Dermis microvascular lymphatic vessel endothelial cell (primary cell): ENCODE results near the gene KRTAP5-3. TPM values are rescaled to one million over a fixed set of nuclear protein-coding genes. Genes with fewer than 3 reads are reported as not detected.
A peak's percentile ranks its signal among the peaks of the same experiment; 100 is the strongest.
"Not testable (repeated sequence)": the region's sequence is repeated elsewhere in the genome, so short reads cannot be mapped to it uniquely, and the experiment has no call there.

ENCODE experiments used
- DNase-seq, 2 donors: peaks; one replicate each; pipeline versions ENCODE4 v3.0.0 to v3.0.0-alpha.2; 2010; ENCODE audit warnings: low read depth in 2 of 2
- total RNA-seq: library from RNA; depleted of rRNA; stranded (reverse); fragments of >200 nt; gene quantifications from 2 replicates; pipeline ENCODE4 v1.2.1, GENCODE V29; 2014

The KRTAP5-3 gene
- total RNA-seq, 1 donor from 2014 or later: not detected

- DNase-seq: not testable (repeated sequence)
These were observed 25.4 kb downstream of the KRTAP5-3 start for GRCh38 chr11:1582909-1583308.

GRCh38 chr11:1581976-1582375 is 26.3 kb downstream of the KRTAP5-3 start:
- no peak for DNase-seq

GRCh38 chr11:1576825-1577224 is 31.4 kb downstream of the KRTAP5-3 start:
- no peak for DNase-seq

DNA sequence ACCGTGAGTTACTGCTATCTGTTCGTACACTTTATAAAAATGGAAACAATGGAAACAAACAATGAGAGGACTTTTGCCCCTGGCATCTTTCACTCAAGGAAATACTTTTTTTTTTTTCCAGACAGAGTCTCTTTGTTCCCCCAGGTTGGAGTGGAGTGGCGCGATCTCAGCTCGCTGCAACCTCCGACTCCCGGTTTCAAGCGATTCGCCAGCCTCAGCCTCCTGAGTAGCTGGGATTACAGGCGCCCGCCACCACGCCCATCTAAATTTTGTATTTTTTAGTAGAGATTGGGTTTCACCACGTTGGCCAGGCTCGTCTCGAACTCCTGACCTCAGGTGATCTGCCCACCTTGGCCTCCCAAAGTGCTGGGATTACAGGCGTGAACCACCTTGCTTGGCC is 32.5 kb downstream of the KRTAP5-3 start:
- DNase-seq: not testable (repeated sequence)

GRCh38 chr11:1574933-1575242 is 33.4 kb downstream of the KRTAP5-3 start:
- no peak for DNase-seq

GRCh38 chr11:1574238-1574932 is 33.9 kb downstream of the KRTAP5-3 start:
- peak in 1 of 2 donors; percentile 45 for DNase-seq

- DNase-seq: no peak
These were observed 34.4 kb downstream of the KRTAP5-3 start for GRCh38 chr11:1573903-1574237.

DNA sequence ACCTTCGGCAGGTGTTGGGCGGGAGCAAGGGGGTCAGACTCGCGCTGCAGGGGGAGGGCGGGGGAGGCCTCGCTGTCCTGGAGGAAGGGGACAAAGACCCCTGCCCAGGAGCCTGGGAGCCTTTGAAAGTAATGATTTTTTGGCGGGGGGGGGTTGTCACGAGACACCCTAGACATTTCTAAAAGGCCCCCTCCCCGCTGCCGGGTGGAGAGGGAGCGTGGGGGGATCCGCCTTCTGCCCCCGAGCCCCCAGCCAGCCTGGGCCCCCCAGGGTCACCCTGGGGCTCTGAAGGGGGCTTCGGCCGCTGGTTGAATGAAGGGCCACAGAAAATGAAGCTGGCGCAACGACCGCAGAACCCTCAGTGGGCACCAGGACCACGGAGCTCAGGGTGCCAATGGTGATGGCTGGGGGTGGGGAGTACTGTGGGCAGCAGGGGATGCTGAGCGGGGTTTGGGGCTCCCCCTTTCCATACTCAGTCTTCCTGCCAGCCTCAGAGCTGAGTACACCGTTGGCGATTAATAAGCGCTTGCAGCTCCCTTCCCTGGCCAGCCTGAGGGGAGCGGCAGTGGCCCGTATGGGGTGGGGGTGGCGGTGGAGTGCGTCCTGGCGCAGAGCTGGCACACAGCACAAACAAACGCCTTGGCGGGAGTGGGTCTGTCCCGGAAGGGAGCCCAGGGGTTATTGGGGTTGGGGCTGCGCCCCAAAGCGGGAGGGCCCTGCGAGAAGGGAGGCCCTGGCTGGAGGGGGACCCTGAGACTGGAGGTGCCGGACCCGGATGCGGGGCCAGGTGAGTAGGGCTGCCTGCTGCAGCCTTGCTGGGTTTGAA is 35.0 kb downstream of the KRTAP5-3 start:
- no peak for DNase-seq

DNA sequence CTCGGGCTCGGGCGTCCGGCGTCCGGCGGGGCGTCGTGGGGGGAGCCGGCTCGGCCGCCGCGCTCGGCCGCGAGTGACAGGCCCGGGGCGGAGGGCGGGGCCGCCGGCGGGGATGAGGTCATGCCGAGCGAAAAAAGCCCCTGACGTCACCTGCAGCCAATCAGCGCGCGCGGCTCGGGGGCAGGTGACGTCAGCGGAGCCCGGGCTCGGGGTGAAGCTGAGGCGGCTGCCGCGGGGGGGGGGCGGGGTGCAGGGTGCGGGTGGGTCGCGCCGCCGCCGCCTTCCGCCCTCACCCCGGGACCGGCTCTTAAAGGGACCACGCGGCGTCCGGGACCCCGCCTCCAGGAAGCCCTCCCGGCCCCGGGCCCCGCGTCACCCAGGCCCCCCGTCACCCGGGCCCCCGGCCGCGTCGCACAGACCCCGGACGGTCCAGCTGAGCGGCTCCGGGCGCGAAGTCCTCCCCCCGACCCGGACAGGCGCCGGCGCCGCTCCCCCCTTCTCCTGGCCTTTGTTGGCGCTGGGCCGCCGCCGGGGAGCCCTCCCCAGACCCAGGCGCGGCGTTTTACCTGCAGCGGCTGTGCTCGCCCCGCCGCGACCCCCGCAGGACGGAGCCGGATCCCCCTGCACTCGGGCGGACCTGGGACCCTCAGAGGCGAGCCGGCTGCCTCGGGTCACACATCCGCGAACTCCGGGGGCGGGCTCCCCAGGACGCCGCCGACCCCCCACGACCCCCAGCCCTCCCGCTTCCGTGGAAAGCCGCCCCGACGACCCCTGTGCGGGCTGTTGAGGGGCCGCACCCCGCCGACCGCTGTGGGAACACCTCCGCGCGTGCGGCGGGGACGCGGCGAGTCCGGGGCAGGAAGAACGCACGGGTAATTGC is 35.8 kb downstream of the KRTAP5-3 start, which contains the start of gene DUSP8:
Gene DUSP8, minus strand, starts transcription at position 75 of the 880 bp plus-strand sequence. CDS start 6,445 bp downstream, outside the sequence.
- DNase-seq: peak; percentile 64 to 89

DNA sequence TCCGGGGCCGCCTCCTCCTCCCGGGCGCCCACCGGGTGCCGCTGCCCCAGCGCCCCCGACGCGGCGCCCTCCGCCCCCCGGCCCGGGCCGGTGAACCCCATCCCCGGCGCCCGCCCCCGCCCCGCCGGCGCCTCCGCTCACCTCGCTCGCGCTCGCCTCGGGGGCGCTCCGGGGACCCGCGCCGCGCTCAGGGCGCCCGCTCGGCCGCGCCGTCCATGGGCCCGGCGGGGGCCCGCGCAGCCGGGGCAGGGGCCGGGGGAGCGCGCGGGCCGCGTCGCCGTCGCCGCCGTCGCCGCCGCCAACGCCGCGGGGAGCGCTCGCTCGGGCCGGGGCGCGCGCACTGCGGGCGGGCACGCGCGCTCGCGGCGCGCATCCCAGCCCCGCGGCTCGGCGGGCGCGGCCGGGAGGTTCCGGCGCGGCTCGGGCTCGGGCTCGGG is 36.5 kb downstream of the KRTAP5-3 start:
- no peak for DNase-seq

- DNase-seq: no peak
These were observed 37.1 kb downstream of the KRTAP5-3 start for GRCh38 chr11:1570896-1571759.

DNA sequence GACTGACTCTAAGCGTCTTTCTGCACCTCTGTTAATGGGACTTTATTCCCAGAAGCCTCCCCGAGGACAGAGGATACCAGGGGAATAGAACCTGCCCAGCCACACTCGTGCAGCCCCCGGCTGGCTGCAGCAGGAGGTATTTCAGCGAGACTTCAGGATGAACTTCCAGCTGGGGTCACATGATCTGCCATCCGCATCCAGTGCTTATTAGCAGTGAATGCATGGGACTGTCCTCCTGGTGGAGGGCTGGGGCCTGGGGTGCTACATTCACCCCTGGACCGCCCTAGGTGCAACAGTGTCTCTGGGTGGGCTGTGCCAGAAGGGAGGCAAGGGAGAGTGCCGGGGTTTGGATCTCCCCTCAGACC is 37.8 kb downstream of the KRTAP5-3 start:
- no peak for DNase-seq

GRCh38 chr11:1570001-1570453 is 38.2 kb downstream of the KRTAP5-3 start:
- DNase-seq: no peak

- no peak for DNase-seq
These were observed 38.9 kb downstream of the KRTAP5-3 start for GRCh38 chr11:1569251-1569780.

DNA sequence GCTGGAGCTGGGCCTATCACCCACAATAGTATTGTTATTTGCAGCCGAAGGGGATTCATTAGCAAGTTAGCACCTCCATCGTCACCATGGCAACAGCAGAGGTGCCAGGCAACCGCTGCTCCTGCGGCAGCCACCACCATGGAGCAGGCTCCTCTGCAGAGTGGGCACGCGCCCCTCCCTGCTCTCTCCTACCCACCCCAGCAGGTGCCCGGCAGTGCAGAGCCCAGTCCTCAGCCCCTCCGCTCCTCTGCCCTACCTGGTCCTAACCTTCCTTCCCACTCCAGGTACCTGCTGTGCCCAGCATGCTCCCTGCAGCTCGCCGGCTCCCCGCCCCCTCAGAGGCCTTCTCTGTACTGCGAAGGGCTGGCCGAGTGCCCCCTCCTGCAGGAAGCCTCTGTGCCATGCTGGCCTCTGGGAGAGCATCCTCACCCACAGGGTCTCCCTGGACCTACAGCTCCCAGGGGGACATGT is 39.8 kb downstream of the KRTAP5-3 start:
- no peak for DNase-seq

- DNase-seq: no peak
These were observed 40.6 kb downstream of the KRTAP5-3 start for GRCh38 chr11:1567721-1568100.

GRCh38 chr11:1567052-1567720 is 41.1 kb downstream of the KRTAP5-3 start:
- DNase-seq: no peak

GRCh38 chr11:1566381-1567051 is 41.7 kb downstream of the KRTAP5-3 start:
- no peak for DNase-seq

GRCh38 chr11:1565904-1566247 is 42.4 kb downstream of the KRTAP5-3 start:
- DNase-seq: no peak
